Superior temporal gyrus (tissue), 1 donor: ENCODE results near the gene CDCA8.
"Not testable (repeated sequence)": the region's sequence is repeated elsewhere in the genome, so short reads cannot be mapped to it uniquely, and the experiment has no call there.

ENCODE experiments used
- DNase-seq: peaks from one replicate; pipeline ENCODE4 v3.0.0-alpha.2; 2016; ENCODE audit errors: extremely low spot score

Gene CDCA8

DNA sequence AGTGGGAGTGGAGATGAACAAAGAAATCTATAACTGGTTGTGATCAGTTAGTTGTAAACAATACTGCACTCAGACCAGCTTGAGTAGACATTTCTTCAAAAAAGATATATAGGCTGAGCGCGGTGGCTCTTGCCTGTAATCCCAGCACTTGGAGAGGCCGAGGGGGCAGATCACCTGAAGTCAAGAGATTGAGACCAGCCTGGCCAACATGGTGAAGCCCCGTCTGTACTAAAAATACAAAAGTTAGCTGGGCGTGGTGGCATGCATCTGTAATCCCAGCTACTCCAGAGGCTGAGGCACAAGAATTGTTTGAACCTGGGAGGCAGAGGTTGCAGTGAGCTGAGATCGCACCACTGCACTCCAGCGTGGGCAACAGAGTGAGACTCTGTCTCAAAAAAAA is 45.7 kb downstream of the CDCA8 start:
- not testable (repeated sequence) for DNase-seq

DNA sequence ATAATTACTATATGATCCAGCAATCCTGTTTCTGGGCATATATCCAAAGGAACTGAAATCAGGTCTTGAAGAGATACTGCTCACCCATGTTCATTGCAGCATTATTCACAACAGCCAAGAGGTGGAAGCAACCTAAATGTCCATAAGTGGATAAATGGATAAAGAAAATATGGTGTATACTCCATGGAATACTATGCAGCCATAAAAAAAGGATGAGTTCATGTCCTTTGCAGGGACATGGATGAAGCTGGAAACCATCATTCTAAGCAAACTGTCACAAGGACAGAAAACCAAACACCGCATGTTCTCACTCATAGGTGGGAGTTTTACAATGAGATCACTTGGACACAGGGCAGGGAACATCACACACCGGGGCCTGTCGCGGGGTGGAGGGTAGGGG is 46.3 kb downstream of the CDCA8 start:
- DNase-seq: not testable (repeated sequence)

DNA sequence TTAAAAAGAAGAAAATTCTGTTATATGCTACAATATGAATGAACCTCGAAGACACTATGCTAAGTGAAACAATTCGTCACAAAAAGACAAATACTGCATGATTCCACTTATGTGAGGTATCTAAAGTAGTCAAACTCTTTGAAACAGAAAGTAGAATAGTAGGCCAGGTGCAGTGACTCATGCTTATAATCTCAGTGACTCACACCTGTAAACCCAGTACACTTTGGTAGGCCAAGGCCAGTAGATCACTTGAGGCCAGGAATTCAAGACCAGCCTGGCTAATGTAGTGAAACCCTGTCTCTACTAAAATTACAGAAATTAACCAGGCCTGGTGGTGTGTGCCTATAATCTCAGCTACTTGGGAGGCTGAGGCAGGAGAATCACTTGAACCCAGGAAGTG is 46.9 kb downstream of the CDCA8 start:
- no peak for DNase-seq

DNA sequence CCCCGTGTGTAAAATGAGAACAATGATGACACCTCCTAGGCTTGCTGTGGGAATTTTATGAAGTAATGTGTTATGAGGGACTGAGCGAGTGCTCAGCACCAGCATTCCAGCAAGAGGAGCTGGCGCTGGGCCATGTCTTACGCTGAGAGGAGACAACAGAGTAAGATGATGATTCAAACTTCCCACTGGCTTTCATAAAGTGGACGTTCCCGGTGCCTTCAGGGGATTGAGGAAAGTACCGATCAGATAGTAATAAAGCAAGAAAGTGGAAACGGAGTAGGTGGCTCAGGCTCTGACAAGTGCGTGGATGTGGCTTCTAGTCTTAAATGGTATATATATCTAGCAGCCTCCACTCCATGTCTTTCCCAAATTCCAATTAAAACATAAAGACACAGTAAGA is 48.8 kb downstream of the CDCA8 start:
- no peak for DNase-seq

DNA sequence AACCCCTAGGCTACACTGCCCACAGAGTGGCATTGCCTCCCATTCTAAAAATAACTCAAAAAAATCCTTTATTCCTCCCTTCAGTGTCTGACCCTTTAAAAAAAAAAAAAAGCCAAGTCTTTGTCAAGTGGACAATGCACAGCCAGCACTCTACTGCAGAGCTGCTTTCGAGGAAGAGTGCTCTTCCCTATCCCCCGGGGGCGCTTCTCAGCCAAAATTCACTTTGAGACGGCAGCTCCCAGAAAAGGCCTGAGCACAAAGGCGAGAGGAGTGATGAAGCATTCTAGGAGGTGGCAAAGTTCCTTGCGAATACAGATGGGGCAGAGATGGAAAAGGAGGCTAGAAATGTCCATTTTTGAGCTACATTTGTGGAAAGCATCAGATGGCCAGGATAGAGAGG is 49.3 kb downstream of the CDCA8 start:
- no peak for DNase-seq

DNA sequence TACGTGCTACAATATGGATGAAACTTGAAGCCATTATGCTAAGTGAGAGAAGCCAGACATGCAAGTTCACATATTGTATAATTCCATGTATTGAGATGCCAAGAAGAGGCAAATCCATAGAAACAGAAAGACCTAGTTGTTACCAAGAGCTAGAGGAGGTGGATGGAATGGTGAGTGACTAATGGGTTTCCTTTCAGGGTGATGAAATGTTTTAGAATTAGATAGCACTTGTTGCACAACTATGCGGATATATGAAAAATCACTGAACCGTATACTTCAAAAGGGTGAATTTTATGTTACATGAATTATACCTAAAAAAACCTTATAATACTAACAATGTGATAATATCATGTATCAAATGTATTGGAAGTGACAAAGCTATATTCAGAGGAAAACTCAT is 54.5 kb downstream of the CDCA8 start:
- DNase-seq: no peak

DNA sequence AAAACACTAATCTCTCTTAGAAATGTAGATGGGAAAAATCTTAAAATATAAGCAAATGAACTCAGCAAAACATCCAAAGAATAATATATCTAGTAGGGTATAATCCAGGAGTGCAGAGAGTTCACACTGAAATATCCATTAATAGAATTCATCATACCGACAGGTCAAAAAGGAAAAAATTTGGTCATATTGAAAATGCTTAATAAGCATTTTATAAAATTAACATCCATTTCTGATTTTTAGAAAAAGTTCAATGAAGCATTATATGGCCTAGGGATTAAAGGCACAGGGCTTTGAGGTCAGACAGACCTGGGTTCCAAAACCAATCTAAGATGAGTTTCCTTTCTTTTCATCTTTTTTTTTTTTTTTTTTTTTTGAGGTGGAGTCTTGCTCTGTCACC is 56.2 kb downstream of the CDCA8 start:
- DNase-seq: no peak

DNA sequence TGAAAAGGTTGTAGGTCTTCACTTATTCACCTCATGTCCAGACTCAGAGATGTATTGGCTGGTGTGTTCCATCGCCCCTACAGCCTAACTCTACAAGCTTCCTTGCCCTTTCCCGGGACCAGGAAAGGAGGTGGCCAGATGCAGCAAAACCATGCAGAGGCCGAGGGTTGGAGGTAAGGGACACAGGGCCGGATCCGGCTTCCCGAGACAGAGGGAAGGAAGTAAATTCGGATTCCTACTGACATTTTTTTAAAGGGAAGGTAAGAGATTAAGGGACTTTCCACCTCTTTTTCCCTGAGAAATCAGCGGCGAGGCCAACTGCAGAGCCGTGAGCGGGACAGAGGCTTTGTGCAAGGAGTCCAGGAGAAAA is 59.9 kb downstream of the CDCA8 start:
- DNase-seq: no peak

DNA sequence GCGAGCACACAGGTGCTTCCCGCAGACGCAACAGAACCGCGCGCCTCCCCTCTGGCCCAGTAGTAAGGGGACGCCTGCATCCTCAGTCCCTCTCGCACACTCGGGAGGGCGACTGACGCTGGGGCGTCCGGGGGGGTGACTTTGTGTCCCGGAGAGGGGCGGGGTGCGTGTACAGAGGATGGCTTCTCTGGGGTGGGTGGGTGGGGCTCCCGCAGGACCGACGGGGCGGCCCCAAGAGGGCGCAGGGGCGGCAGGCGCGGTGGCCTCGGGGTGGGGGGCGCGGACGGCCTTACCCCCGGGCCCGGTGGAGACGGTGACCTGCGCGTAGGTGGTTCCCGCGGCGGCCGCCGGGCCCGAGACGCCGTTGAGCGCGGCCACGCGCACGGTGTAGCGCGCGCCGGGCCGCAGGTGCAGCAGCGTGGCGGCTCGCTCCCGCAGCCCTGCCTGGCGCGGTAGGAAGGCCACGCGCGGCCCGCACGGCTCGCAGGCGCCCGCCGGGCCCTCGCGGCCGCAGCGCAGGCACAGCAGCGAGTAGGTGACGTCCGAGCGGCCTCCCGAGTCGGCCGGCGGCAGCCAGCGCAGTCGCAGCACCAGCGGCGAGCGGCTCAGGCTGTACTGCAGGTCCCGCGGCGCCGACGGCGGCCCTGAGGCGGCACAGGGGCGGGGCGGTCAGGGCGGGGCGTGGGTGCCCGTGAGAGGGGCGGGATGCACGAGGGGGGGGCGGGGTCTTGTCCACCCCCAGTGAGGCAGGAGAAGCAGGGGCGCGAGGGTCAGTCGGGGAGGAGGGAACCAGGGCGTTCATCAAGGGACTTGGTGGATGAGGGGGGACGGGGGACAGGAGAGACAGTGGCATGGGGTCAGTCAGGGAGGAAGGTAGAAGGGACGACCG is 60.5 kb downstream of the CDCA8 start:
- no peak for DNase-seq

DNA sequence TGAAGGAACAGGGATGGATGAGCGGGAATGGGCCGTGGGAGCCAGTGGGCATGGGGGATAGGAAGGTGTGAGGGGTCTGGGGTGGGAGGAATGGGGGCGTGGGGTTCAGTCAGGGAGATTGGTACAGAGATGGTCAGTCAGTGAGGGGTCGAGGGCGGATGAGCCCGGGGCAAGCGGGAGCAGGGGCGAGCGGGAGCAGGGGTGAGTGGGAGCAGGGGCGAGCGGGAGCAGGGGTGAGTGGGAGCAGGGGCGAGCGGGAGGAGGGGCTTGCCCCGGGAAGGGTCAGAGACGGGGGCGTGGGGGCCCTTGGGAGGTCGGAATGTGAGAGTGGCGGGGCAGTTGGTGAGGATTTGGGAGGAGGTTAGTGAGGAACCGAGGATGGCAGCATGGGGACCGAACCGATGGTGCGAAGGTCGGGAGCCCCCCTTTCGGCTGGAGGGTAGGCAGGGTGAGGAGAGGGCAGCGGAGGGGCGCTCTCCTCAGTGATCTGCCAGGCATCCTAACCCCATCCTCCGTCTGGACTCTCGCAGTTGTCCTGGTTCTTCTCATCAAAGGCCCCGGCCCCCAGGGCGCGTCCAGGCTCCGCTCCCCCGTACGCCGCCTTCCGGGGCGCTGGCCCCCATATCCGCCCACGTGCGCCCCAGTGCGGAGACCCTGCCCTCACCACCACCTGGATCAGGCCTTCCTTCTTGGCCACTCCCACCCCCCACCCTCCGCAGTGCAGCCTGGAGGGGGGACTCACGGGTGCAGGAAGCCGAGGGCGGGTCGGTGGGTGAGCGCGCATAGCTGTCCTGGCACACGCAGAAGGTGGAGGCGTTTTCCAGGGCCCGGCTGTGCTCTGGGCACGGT is 61.4 kb downstream of the CDCA8 start:
- DNase-seq: no peak

DNA sequence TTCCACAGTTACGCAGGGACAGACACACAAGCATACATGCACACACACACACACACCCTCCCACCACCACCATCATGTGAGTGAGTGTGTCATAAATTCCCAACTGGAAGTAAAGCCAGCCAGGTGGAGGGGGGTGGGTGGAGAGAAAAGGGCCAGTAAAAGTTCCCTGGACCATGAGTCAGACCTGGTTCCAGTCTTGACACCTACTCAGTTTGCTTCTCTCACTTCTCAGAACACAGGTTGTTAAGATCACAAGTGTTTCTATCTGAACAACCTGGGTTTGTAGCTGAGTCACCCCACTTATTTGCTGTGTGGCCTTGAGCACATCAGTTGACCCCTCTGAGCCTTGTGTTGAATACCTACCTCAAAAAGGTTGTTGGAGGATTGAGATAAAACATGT is 63.0 kb downstream of the CDCA8 start:
- DNase-seq: peak; percentile 24

DNA sequence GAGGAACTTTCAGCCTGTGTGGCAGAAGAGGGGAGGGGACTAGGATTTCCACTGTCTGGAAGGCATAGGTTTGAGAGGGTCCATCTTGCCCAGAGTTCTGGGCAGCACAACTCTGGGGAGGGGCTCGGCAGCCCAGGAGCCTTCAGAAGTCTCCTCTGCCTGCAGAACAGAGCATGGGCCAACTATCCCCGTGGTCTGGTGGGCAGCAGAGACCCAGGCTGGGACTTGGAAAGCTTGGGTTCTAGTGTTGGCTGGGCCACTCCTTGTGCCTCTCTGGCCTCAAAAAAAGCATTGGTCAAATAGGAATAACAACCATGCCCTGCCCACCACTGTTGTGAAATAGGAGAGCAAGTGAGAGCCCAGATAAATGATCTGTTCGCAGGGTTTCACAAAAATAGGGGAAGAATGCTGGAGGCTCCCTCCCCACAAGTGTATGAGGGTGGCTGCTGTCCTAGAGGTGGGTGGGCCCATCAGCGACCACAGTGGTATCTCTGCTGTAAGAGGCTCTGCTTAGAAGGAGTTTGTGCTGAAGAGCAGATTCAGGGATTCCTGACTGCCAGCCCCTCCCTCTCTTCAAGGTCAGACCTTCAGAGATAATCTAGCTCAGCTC is 63.7 kb downstream of the CDCA8 start:
- DNase-seq: no peak
